Measurements from ENCODE around the gene CSTPP1. TPM values are rescaled to one million over a fixed set of nuclear protein-coding genes. Genes with fewer than 3 reads are reported as not detected.
"Not testable (repeated sequence)": the region's sequence is repeated elsewhere in the genome, so short reads cannot be mapped to it uniquely, and the experiment has no call there.

Gene CSTPP1
- total RNA-seq, 1 donor from 2014 or later = 32.7 TPM

- H3K27ac ChIP-seq = no peak overlapping the region
- DNase-seq (ENCODE audit: low spot score) = no peak
Measured at GRCh38 chr11:47201015-47201414, 264.5 kb downstream of the CSTPP1 start.

DNA sequence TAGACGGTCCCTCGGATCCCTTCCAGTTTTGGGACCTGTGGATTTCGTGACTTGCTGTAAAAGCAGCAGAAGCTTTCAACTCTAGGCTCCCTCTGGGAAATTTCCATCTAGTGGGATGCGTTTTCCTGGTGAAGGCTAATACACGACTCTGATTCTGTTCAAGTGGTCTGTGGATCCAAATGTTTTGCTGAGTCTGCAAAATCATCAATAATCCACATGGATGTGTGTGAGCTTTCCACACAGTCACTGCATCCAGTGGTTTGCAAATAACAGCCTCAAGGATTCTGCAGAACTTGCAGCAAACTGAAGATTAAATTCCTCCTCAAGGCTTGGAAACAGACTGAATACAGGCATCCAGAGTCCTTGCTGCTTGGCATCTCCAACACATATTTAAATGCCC lies 266.0 kb downstream of the CSTPP1 start:
- H3K4me1 Mint-ChIP-seq = no peaks in the 10 kb centered on the region
- no peaks in the 10 kb centered on the region for H3K36me3 Mint-ChIP-seq
- Histone ChIP-seq H3K36me3 (no peaks in the 10 kb centered on the region), H3K27ac (no peak overlapping the region), H3K4me2 (no peak overlapping the region), H4K20me1 (ENCODE audit: low read depth) (no peaks in the 10 kb centered on the region), H3K4me1 (no peaks in the 10 kb centered on the region), H3F3A (ENCODE audit: low read depth) (no peaks in the 10 kb centered on the region), H3K9me3 (ENCODE audit: low read depth) (no peaks in the 10 kb centered on the region), H3K4me3 (no peak overlapping the region), H3K79me2 (ENCODE audit: low read depth) (no peaks in the 10 kb centered on the region), H3K27me3 (no peaks in the 10 kb centered on the region), H3K9ac (no peak overlapping the region), H2AFZ (replicated peaks) (no peak overlapping the region)
- H3K27ac Mint-ChIP-seq = no peak overlapping the region
- H3K27me3 Mint-ChIP-seq (ENCODE audit: insufficient read depth, low read depth) = no peaks in the 10 kb centered on the region
- H3K9me3 Mint-ChIP-seq = no peaks in the 10 kb centered on the region
- TF ChIP-seq EZH2phosphoT487 (IDR thresholded peaks at IDR 0.05) = no peak
- no peak for TF ChIP-seq EZH2 (IDR thresholded peaks at IDR 0.05)
- TF ChIP-seq, protein P1, sequence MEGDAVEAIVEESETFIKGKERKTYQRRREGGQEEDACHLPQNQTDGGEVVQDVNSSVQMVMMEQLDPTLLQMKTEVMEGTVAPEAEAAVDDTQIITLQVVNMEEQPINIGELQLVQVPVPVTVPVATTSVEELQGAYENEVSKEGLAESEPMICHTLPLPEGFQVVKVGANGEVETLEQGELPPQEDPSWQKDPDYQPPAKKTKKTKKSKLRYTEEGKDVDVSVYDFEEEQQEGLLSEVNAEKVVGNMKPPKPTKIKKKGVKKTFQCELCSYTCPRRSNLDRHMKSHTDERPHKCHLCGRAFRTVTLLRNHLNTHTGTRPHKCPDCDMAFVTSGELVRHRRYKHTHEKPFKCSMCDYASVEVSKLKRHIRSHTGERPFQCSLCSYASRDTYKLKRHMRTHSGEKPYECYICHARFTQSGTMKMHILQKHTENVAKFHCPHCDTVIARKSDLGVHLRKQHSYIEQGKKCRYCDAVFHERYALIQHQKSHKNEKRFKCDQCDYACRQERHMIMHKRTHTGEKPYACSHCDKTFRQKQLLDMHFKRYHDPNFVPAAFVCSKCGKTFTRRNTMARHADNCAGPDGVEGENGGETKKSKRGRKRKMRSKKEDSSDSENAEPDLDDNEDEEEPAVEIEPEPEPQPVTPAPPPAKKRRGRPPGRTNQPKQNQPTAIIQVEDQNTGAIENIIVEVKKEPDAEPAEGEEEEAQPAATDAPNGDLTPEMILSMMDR (IDR thresholded peaks at IDR 0.05) = no peak
- no peak for DNase-seq (ENCODE audit: low spot score)
- H3K4me3 Mint-ChIP-seq = no peak overlapping the region

More at GRCh38 chr11:47201015-47201414, 264.5 kb downstream of the CSTPP1 start:
- no peaks in the 10 kb centered on the region for H3K36me3 Mint-ChIP-seq
- no peak overlapping the region for H3K4me3 ChIP-seq
- H4K20me1 ChIP-seq (ENCODE audit: low read depth) = no peaks in the 10 kb centered on the region
- no peaks in the 10 kb centered on the region for H3K4me1 ChIP-seq
- no peak overlapping the region for H2AFZ ChIP-seq (replicated peaks)
- H3K4me3 Mint-ChIP-seq = no peak overlapping the region
- no peak overlapping the region for H3K9ac ChIP-seq
- no peaks in the 10 kb centered on the region for H3F3A ChIP-seq (ENCODE audit: low read depth)
- H3K4me2 ChIP-seq = no peak overlapping the region
- H3K9me3 Mint-ChIP-seq = no peaks in the 10 kb centered on the region
- H3K4me1 Mint-ChIP-seq = no peaks in the 10 kb centered on the region
- no peaks in the 10 kb centered on the region for H3K36me3 ChIP-seq
- H3K9me3 ChIP-seq (ENCODE audit: low read depth) = no peaks in the 10 kb centered on the region
- TF ChIP-seq EZH2 (IDR thresholded peaks at IDR 0.05) (no peak), EZH2phosphoT487 (IDR thresholded peaks at IDR 0.05) (no peak)
- TF ChIP-seq, protein P1 (IDR thresholded peaks at IDR 0.05) = no peak
- no peaks in the 10 kb centered on the region for H3K27me3 ChIP-seq
- no peak overlapping the region for H3K27ac Mint-ChIP-seq
- peaks cover 2% of the 10 kb centered on the region for H3K27me3 Mint-ChIP-seq (ENCODE audit: insufficient read depth, low read depth)
- no peaks in the 10 kb centered on the region for H3K79me2 ChIP-seq (ENCODE audit: low read depth)

DNA sequence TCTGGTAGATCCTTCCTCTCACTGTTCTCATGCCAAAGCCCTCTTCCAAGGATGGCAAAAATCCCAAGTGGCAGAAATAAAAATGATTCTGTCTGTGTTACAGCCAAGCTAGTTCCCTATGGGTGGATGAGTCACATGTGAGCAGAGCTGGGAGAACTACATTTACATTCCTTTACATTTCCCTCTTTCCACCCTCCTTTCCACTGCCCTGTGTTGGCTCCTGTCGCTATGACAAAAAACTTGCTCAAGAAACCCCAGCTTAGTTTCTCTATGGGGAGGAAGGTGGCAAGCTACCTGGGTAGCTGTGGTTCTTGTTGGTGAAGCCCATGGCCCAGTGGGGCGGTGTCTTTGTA lies 268.1 kb downstream of the CSTPP1 start:
- no peaks in the 10 kb centered on the region for H3K27me3 Mint-ChIP-seq (ENCODE audit: insufficient read depth, low read depth)
- no peak overlapping the region for H3K27ac Mint-ChIP-seq
- no peak overlapping the region for H3K4me3 ChIP-seq
- no peak overlapping the region for H3K4me3 Mint-ChIP-seq
- no peaks in the 10 kb centered on the region for H3K79me2 ChIP-seq (ENCODE audit: low read depth)
- H2AFZ ChIP-seq (replicated peaks) = no peak overlapping the region
- no peaks in the 10 kb centered on the region for H3K36me3 ChIP-seq
- no peaks in the 10 kb centered on the region for H3K4me1 Mint-ChIP-seq
- no peaks in the 10 kb centered on the region for H3K9me3 ChIP-seq (ENCODE audit: low read depth)
- TF ChIP-seq EZH2phosphoT487 (IDR thresholded peaks at IDR 0.05) (no peak), EZH2 (IDR thresholded peaks at IDR 0.05) (no peak)
- TF ChIP-seq, protein P1 (IDR thresholded peaks at IDR 0.05) = no peak
- H4K20me1 ChIP-seq (ENCODE audit: low read depth) = no peaks in the 10 kb centered on the region
- DNase-seq (ENCODE audit: low spot score) = no peak
- H3K9ac ChIP-seq = no peak overlapping the region
- no peaks in the 10 kb centered on the region for H3K9me3 Mint-ChIP-seq
- no peak overlapping the region for H3K27ac ChIP-seq
- no peaks in the 10 kb centered on the region for H3F3A ChIP-seq (ENCODE audit: low read depth)
- H3K27me3 ChIP-seq = no peaks in the 10 kb centered on the region
- H3K36me3 Mint-ChIP-seq = no peaks in the 10 kb centered on the region
- no peaks in the 10 kb centered on the region for H3K4me1 ChIP-seq
- no peak overlapping the region for H3K4me2 ChIP-seq

GRCh38 chr11:47206577-47206976 lies 270.0 kb downstream of the CSTPP1 start:
- H3F3A ChIP-seq (ENCODE audit: low read depth); H3K4me3 Mint-ChIP-seq; H3K9me3 Mint-ChIP-seq; H3K4me1 ChIP-seq; H3K27ac ChIP-seq; H3K9ac ChIP-seq; H3K27ac Mint-ChIP-seq; H3K4me1 Mint-ChIP-seq; H3K4me2 ChIP-seq; H3K9me3 ChIP-seq (ENCODE audit: low read depth); H3K27me3 Mint-ChIP-seq (ENCODE audit: insufficient read depth, low read depth); H3K36me3 Mint-ChIP-seq; H4K20me1 ChIP-seq (ENCODE audit: low read depth); H2AFZ ChIP-seq (replicated peaks); H3K36me3 ChIP-seq; DNase-seq (ENCODE audit: low spot score); H3K79me2 ChIP-seq (ENCODE audit: low read depth); H3K4me3 ChIP-seq; H3K27me3 ChIP-seq: not testable (repeated sequence)
